ENCODE measurements around the gene NAV3.
"Not testable (repeated sequence)": the region's sequence is repeated elsewhere in the genome, so short reads cannot be mapped to it uniquely, and the experiment has no call there.

NAV3 gene

DNA sequence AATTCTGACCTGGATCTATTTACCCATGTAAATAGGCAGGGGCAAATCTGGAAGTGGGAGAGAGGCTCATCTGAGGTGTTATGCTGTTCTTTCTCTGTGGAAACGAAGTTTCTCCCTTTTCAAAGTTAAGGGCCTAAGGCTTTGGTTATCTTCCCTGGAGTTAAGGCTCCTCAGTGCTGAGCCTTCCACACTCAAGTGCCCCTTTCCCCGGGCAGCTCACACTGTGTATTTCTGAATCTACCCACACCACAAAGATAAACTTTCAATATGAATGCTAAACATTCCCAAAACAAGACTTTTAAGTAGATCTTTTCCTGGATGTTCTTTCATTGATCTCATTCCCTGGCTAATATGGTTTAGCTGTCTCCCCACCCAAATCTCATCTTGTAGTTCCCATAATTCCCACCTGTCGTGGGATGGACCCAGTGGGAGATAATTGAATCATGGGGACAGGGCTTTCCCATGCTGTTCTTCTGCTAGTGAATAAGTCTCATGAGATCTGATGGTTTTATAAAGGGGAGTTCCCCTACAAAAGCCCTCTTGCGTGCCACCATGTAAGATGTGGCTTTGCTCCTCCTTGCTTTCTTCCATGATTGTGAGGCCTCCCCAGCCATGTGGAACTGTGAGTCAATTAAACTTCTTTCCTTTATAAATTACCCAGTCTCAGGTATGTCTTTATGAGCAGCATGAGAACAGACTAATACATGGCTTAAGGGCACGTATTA lies 251.1 kb downstream of the NAV3 start:
- DNase-seq = no peak

DNA sequence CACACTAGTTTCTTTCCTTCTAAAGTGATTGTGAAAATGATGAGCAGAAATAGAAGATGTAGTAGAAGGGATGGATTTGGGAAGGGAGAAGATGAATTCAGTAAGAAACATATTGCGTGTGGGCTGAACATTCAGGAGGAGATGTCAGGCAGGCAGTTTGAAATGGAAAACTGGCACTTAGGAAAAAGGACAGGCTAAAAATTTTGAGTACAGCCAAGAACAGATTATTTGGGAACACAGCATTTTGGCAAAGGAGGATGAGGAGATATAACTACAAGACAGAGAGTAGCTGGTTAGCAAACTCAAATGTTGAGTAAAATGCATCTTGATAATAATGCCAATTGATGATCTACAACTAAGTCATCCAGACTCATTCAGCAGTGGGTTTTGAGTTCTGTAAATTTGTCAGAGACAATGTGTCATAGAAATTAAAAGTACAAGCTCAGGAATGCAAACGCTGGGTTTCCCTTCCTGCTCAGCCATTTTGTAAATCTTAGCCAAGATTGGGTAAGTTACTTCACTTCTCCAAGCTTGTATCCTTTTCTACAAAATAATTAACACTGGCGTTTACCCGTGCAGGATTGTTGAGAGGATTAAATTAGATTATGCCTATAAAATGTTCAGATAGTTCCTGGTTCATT lies 255.0 kb downstream of the NAV3 start:
- no peak for DNase-seq

DNA sequence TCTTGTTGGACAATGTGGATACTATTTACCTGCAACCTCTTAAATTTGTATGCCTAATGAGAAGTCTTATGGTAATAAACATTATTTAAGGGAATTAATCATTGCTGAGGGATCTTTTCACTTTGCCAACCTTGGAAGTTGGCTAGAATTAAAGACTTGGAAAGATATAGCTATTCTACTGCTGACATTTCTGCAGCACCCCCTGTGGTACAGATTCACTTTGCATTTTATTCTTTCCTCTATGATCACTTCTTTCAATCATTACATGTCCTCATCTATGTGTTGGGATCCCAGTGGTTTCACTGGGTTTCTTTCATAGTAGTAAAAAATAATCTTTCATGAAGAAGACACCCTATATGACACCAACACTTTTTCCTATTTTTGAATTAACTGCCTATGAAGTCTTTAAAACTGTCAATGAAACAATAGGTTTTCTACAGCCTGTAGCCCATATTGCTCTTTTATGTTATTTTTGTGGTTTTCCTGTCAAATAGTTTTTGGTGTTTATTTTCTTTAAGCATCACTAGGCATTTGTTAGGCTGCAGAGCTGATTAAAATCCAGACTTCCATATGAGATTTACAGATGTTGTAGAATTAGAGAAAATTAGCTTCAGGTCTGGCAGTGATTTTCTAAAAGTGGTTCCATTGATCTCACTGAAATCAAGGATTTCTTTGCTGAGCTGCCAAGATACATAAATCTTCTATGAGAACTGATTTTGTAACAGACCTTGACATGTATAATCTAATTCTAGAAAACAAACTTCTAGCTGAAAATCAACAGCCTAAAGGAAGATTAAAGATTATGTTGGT lies 256.1 kb downstream of the NAV3 start:
- no peak for DNase-seq

DNA sequence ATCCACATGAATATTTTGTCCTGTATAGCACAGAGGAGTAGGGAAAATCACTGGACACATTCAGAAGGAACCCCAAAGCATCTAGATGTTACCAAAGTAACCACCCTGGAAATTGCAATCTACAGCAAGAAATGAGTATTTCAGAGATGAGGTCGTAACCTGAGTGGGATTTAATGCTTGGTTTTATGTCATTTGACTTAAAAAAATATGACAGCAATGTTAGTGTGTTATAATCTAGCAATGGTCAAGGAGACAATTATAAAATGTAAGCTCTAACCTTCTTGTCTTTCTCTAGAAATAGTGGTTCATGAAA lies 256.6 kb downstream of the NAV3 start:
- no peak for DNase-seq

DNA sequence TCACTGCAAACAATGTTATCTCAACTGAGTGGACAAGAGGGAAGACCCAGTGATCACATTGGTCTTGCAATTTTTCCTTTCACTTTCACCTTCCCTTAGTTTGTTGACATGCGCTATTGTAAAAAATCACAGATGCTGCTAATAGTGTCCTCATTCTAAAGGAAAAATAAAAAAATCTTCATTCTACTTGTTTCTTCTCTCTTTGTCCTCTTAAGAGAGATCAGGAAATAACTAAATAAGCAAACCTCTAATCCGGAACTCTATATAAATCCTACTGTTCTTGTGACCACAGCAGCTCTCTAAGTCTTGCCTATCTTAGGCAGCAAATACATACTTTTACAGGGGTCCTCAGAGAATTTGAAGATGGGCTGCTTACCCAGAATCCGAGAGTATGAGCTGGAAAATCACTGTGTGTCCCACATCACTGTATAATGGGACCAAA lies 257.7 kb downstream of the NAV3 start:
- peak; percentile 43 for DNase-seq

DNA sequence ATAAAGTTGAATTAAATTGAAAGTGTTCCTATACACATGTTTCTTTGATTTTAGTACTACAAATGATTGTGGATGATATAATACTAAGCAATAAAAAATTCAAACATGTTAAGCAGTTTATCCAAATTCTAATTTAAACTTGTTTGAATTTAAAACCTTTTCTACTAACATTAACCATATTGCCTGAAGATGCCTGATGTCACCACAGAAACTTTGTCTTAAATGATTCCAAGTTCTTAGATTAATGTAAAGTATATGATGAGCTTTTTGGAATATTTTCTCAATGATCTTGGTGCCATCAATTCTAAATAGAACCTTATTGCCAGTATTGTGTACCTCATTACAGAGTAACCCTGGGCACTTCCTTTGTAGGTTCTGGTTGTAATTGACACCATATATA lies 259.6 kb downstream of the NAV3 start:
- DNase-seq = no peak

DNA sequence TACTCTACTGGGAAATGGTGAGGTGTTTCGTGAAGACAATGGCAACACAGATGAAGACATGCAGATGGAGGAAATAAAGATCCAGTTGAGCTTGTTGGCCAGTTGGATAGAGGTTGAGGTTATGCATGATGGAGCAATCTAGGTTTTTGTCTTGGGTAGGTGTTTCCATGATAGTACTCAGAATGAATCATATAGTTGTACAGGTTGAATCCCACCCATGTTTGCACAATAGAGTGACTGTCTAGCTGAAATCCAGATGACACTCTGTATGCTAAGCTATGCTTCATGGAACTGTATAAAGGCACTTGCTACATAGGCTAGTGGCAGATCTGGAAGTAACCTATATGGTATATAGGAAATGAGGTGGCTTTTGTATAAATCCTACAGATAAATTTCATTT lies 264.9 kb downstream of the NAV3 start:
- no peak for DNase-seq

DNA sequence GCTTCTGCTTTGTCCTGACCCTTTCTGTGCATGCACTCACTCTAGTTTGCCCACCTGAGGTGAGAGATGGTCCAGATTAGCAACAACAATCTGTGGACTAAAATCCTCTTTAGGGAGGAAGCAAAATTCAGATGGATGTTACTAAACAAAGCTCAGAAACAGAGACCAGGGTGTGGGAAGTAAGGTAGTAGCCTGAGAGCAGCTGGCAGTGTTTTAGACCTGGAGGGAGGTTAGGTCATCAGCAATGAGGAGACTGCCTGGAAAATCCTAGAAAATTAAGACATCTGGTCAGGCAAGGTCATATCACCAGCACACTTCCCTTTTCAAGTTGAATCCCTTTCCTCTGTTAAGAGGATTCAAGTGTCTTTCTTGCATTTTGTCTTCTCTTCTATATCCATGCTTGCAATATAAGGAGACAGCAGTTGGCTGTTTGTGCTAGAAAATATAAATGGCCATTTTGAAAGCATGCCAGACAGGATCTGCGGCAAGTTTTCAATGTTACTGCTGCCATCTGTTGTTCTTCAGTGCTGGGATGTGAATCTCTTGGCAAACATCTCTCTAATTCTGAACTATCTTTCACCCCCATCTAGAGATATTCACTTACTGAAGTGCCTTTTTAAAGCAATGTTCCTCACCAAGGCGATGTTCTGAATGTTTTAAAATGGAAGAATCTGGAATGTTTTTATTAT lies 266.4 kb downstream of the NAV3 start:
- DNase-seq = no peak

DNA sequence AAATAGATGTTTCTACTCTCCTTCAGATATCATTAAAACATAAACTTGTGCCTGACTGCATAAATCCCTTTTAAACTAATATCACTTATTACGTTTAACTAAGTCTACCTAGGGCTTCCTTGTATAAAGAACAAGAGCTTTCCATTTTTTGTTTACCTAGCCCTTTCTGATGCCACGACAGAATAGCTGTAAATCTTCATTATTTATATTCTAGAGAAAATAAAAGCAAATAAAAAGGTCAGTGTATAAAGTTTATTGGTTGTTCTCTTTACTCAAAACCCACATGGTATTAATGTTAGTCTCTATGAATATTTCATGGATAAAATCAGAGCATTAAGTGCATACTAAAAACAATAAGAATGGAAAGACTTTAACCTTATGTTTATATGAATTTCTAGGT lies 269.1 kb downstream of the NAV3 start:
- no peak for DNase-seq

DNA sequence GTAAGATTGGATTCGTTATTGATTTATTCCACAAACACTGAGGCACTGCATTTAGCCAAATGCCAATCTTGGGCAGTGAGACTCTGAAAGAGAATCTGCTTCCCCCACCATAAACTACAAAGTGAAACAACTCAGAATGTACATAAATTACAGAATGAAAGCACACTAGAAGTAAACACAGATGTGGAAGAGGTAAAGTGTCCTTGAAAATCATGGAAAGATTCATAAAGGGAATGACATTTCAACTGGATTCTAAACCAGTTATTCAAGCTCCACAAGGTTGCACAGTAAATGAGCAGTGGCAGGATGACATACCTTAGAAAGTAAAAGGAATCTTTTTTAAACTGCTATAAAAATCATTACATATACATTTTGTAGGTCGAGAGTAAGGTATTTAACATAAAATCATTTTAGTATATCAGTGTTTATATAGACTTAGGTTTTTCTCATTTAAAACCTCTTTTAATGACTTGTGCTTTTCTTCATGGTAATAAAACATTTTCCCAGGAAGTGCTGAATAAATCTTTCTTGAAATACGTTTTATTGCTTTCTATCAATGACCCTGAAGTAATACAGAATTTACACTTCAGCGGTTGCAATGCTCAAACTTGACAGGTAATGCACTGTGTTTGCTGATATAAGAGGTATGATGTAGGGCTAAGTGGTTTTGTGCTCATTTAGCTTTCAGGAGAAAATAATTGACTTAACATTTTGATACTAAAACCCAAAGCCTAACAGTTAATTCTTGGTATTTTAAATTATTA lies 270.6 kb downstream of the NAV3 start:
- DNase-seq = peak; percentile 28

DNA sequence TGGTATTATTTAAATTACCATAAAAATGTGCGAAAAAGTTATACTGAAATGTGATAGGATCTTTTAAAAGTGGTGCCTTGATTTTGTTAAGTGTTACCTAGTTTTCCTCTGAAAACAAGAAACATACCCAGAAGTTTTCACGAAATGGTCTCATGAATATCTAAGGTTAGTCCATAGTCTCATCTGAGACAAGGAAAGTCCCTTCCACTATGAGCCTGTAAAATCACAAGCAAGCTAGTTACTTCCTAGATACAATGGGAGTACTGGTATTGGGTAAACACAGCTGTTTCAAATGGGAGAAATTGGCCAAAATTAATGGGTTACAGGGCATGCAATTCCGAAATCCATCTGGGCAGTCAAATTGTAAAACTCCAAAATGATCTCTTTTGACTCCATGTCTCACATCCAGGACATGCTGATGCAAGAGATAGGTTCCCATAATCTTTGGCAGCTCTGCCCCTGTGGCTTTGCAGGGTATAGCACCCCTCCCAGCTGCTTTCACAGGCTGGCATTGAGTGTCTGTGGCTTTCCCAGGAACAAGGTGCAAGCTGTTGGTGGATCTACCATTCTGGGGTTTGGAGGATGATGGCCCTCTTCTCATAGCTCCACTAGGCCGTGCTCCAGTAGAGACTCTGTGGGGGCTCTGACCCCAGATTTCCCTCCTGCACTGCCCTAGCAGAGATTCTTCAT lies 271.4 kb downstream of the NAV3 start:
- no peak for DNase-seq

DNA sequence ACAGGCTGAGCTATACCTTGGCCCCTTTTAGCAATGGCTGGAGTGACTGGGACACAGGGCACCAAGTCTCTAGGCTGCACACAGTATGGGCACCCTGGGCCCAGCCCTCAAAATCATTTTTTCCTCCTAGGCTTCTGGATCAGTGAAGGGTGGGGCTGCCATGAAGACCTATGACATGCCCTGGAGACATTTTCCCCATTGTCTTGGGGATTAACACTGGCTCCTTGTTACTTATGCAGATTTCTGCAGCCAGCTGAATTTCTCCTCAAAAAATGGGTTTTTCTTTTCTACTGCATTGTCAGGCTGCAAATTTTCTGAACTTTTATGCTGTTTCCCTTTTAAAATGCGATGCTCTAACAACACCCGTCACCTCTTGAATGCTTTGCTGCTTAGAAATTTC lies 272.1 kb downstream of the NAV3 start:
- not testable (repeated sequence) for DNase-seq

DNA sequence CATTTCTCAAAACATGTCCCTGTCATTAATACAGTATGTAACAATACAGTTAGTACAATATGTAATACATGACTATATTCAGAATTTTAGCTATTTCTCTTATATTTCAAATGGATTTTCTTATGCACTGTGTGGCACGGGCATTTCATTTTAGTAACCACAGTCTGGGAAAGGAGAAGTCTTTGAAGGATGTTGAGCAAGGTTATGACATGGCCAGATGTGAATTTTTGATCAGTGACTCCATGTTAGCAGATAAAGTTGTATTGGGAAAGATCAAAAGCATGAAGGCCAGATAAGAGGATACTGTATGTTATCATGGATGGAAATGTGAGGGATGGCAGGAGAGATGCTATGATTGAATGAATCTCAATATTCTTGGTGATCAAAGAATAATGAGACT lies 285.2 kb downstream of the NAV3 start:
- DNase-seq = no peak

DNA sequence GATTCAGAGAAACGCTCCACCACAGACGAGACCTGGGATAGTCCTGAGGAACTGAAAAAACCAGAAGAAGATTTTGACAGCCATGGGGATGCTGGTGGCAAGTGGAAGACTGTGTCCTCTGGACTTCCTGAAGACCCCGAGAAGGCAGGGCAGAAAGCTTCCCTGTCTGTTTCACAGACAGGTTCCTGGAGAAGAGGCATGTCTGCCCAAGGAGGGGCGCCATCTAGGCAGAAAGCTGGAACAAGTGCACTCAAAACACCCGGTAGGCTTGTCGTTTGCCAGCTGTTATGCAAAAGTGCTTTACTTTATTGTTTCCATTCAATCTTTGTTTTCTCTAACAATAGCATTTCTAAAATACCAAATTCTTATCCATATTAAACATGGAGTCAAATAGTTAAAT lies 287.3 kb downstream of the NAV3 start:
- DNase-seq = no peak

DNA sequence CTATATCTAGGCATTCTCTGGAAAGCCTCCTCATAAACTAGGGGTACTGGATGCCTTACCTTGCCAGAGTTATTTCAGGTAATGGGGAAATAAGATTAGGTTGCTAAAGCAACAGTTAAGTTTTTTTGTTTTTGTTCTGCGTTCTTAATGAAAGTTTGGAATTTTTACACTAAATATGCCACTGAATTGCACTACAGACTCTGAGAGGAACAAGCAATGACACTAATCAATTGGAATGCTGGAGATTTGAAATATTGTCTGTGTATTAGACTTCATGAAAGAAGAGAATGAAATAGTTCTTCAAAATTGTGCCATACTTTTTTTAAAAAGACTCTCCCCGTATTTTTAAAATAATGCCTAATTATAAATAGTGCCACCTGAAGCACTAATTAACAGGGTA lies 287.8 kb downstream of the NAV3 start:
- DNase-seq = no peak

DNA sequence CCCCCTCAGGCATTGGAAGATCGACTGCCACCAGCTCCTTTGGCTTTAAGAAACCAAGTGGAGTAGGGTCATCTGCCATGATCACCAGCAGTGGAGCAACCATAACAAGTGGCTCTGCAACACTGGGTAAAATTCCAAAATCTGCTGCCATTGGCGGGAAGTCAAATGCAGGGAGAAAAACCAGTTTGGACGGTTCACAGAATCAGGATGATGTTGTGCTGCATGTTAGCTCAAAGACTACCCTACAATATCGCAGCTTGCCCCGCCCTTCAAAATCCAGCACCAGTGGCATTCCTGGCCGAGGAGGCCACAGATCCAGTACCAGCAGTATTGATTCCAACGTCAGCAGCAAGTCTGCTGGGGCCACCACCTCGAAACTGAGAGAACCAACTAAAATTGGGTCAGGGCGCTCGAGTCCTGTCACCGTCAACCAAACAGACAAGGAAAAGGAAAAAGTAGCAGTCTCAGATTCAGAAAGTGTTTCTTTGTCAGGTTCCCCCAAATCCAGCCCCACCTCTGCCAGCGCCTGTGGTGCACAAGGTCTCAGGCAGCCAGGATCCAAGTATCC lies 288.7 kb downstream of the NAV3 start:
- DNase-seq = no peak

DNA sequence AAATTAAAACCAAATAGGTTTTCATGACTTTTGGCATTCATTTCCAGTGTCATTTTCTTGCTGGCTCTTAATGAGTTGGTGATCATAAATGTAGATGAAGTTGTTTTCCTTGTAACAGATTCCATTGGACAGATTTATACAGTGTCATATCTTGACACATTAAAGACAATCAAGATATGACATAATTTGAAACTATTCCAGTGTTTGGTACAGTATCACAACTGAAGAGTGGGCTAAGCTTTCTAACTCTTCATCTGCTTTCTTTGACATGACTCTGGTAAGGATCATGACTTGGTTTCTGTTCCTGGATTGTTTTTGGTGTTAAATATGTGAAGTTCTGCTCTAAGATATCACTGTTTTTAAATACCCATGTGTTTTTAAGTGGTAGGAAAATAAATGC lies 289.6 kb downstream of the NAV3 start:
- no peak for DNase-seq

DNA sequence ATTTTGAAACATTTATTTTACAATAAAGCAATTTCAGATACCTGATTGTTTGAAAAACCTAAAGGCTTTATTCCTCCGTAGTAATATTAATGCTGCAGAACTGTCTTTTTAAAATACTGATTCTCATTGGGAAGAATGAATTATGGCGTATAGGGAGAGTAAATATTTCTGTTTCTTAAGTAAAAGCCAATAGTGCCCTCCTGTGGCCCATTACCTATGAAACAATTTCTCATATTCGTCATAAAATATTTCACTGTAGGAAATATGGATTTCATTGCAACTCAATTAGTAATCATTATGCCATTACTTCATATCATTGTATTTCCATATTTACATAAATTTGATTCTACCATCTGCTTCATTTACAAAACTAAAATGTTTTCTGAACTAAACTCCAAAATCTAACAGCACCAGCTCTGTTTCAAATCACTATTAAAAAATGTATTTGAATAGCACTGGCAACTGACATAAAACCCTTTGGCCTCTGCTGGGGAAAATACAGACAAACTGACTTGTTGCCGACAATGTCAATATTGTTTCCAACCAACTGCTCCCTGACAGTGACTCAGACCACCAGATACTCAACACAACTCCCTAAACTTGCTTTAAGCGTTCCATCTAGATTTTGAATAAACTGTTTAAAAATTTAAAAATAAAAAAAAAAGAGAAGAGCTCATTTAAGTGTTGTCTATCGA lies 290.3 kb downstream of the NAV3 start:
- peak; percentile 5 for DNase-seq

DNA sequence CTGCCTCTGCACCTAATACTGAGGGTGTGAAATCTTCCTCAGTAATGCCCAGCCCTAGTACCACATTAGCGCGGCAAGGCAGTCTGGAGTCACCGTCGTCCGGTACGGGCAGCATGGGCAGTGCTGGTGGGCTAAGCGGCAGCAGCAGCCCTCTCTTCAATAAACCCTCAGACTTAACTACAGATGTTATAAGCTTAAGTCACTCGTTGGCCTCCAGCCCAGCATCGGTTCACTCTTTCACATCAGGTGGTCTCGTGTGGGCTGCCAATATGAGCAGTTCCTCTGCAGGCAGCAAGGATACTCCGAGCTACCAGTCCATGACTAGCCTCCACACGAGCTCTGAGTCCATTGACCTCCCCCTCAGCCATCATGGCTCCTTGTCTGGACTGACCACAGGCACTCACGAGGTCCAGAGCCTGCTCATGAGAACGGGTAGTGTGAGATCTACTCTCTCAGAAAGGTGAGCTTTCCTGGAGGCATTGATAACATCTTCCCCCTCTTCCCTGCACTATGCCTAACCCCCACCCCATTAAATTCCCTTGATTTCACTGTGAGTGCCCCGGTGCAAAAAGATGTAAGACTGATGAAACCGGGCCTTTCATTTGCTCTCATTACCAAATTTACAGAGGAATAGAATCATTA lies 291.4 kb downstream of the NAV3 start:
- no peak for DNase-seq

DNA sequence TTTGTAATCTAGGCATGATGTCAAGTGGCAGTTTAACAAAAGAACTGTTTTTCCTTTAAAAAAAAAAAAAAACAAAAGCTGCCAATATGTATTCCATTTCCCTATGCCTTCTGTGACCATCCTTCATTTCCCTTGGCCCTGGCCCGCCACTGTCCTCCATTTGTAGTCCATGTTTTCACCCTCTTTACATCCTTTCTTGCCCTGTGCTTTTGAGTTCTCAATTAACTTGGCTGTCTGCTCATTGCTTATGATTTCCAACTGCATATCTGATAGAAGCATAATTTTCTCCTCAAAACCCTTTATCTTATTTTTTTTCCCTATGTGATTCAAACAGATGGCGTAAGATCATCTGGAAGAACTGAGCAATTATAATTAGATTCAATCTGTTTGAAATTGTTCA lies 297.5 kb downstream of the NAV3 start:
- no peak for DNase-seq

DNA sequence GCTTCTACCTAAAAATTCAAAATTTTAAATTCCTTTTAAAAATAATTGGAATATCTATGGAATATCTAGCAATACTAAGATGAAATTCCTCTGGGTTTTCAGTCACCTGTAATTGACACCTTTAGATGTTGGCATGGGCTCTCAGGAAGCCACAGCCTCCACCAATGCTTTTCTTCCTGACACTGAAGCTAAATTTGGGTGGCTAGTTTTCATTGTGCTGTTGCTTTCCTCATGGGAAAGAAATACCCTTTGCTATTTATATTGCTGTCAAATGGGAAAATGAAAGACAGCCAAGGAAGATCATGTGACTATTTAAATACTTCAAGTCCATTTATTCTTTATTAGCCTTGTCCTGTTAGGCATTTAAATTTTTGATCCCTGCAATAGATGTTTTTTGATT lies 313.0 kb downstream of the NAV3 start:
- no peak for DNase-seq
